H1 (cell line): Measurements from ENCODE around the gene TNFSF15. TPM values are rescaled to one million over a fixed set of nuclear protein-coding genes. Genes with fewer than 3 reads are reported as not detected.

ENCODE experiments used
- CHD1 ChIP-seq: IDR thresholded peaks from 2 replicates; pipeline ENCODE4 v1.6.1; 2012; ENCODE audit warnings: low read depth, low read length, improper control_type of control experiment
- CHD7 ChIP-seq: fragments of 300-600 bp; sonication (generic); IDR thresholded peaks from 2 replicates; pipeline ENCODE4 v1.7.1; 2012; ENCODE audit warnings: low read length, moderate library complexity, mild to moderate bottlenecking, inconsistent platforms; ENCODE audit not compliant: insufficient replicate concordance
- EGR1 ChIP-seq: IDR thresholded peaks from 2 replicates; pipeline ENCODE4 v1.6.1; 2011; ENCODE audit warnings: low read depth, low read length, borderline replicate concordance
- EP300 ChIP-seq, 2 experiments: IDR thresholded peaks; 1 replicate in 1 of 2; 2 replicates in 1 of 2; pipeline ENCODE4 v1.6.1; 2011 to 2012; ENCODE audit warnings: low read depth in 2 of 2, low read length in 2 of 2, mild to moderate bottlenecking in 2 of 2, borderline replicate concordance in 1 of 2, inconsistent platforms in 1 of 2, moderate library complexity in 1 of 2
- JUND ChIP-seq: IDR thresholded peaks from 2 replicates; pipeline ENCODE4 v1.6.1; 2011; ENCODE audit warnings: mild to moderate bottlenecking, improper control_type of control experiment, low read length
- NANOG ChIP-seq: IDR thresholded peaks from 2 replicates; pipeline ENCODE4 v1.6.1; 2011; ENCODE audit warnings: low read length, low read depth, mild to moderate bottlenecking, inconsistent platforms; ENCODE audit not compliant: insufficient read depth, poor library complexity, severe bottlenecking
- PHF8 ChIP-seq: fragments of 200-600 bp; sonication (generic); conservative IDR thresholded peaks from 2 replicates; pipeline ENCODE4 v1.7.1; 2012; ENCODE audit warnings: low read depth, mild to moderate bottlenecking, inconsistent platforms, low read length, moderate library complexity
- RBBP5 ChIP-seq: IDR thresholded peaks from 2 replicates; pipeline ENCODE4 v1.7.1; 2012; ENCODE audit warnings: low read depth, mild to moderate bottlenecking, inconsistent platforms, low read length, moderate library complexity, borderline replicate concordance
- SUZ12 ChIP-seq: fragments of 200-600 bp; sonication (generic); IDR thresholded peaks from 2 replicates; pipeline ENCODE4 v1.6.1; 2012; ENCODE audit warnings: mild to moderate bottlenecking, inconsistent platforms, low read length, moderate library complexity, mixed read lengths
- TAF7 ChIP-seq: optimal IDR thresholded peaks from 2 replicates; pipeline ENCODE3; 2011; ENCODE audit warnings: low read depth, mild to moderate bottlenecking, inconsistent platforms, low read length, moderate library complexity, borderline replicate concordance
- polyA plus RNA-seq, 7 experiments: library from polyadenylated mRNA; depleted of rRNA in 3 of 7; stranded (reverse) in 5 of 7; unstranded in 2 of 7; fragments of >200 nt in 5 of 7; fragments of 200-250 nt in 2 of 7; gene quantifications; 1 replicate in 5 of 7; 2 replicates in 1 of 7; 4 replicates in 1 of 7; pipeline versions ENCODE4 v1.2.1 to v1.2.3, GENCODE V29; 2011 to 2013; ENCODE audit warnings: missing spikeins in 2 of 7, mixed read lengths in 2 of 7
- total RNA-seq: library from RNA; stranded (reverse); fragmentation: NEBNext Ultra II Directional; extraction: Animal tissue kit (Norgen Biotek cat#: 25700); gene quantifications from 2 replicates; pipeline ENCODE4 v1.2.1, GENCODE V29; 2021

TNFSF15 gene
- total and polyA plus RNA-seq, 2 of the 8 experiments (the other 6 are each of a cell fraction or from before 2014, with no cell fraction given) = 0.09 to 0.17 TPM

- no peak for TF ChIP-seq CHD7
- TF ChIP-seq JUND = no peak
- no peak for TF ChIP-seq EP300 (IDR thresholded peaks at IDR 0.05; ENCODE audit: borderline replicate concordance in 1 of 2, low read depth in 2 of 2, low read length in 2 of 2)
- TF ChIP-seq TAF7 = no peak
- TF ChIP-seq CHD1 = no peak
- TF ChIP-seq NANOG = no peak
- TF ChIP-seq PHF8 = no peak
- TF ChIP-seq SUZ12 = no peak
- no peak for TF ChIP-seq RBBP5
- no peak for TF ChIP-seq EGR1
Measured at GRCh38 chr9:114822708-114823107, 16.9 kb upstream of the TNFSF15 start (continued).
